Nucleus accumbens (tissue), 56 donors: ENCODE results near the gene LTC4S.

Source experiments
- DNase-seq, 56 donors: peaks; one replicate each; lab custom pipeline; 2025; lab: John Stamatoyannopoulos, UW

The LTC4S gene

GRCh38 chr5:179804555-179804947 is 10.8 kb downstream of the LTC4S start:
- no peak for DNase-seq

GRCh38 chr5:179805070-179805528 is 11.3 kb downstream of the LTC4S start:
- DNase-seq, result no peak

- DNase-seq, result peak in 13 of 56 donors; percentile 25 to 58 (median 40)
These were observed 11.9 kb downstream of the LTC4S start for GRCh38 chr5:179805529-179806249.

- peak in 45 of 56 donors; percentile 17 to 79 (median 56) for DNase-seq
These were observed 12.7 kb downstream of the LTC4S start, which contains the start of gene MGAT4B for GRCh38 chr5:179806250-179807048. TSS of gene MGAT4B (minus strand) at chr5:179806866. CDS start at chr5:179806583, 283 bp downstream.

GRCh38 chr5:179812135-179812825 is 18.5 kb downstream of the LTC4S start:
- DNase-seq, result no peak

- no peak for DNase-seq
These were observed 19.3 kb downstream of the LTC4S start for GRCh38 chr5:179812997-179813607.

GRCh38 chr5:179814090-179814489 is 20.3 kb downstream of the LTC4S start:
- no peak for DNase-seq

- no peak for DNase-seq
These were observed 21.9 kb downstream of the LTC4S start for GRCh38 chr5:179815491-179816249.

GRCh38 chr5:179816401-179816795 is 22.6 kb downstream of the LTC4S start:
- DNase-seq, result no peak

GRCh38 chr5:179816796-179817469 is 23.1 kb downstream of the LTC4S start:
- DNase-seq, result peak in 2 of 56 donors; percentile 13 to 42

GRCh38 chr5:179817470-179817840 is 23.7 kb downstream of the LTC4S start:
- DNase-seq, result no peak

- peak in 4 of 56 donors; percentile 13 to 65 (median 54) for DNase-seq
These were observed 24.3 kb downstream of the LTC4S start for GRCh38 chr5:179817890-179818745.

- peak; percentile 30 to 95 (median 90) for DNase-seq
These were observed 25.0 kb downstream of the LTC4S start for GRCh38 chr5:179818746-179819295.

GRCh38 chr5:179819296-179820126 is 25.7 kb downstream of the LTC4S start:
- DNase-seq, result peak in 45 of 56 donors; percentile 32 to 90 (median 74)

GRCh38 chr5:179820127-179820482 is 26.3 kb downstream of the LTC4S start:
- DNase-seq, result peak in 5 of 56 donors; percentile 51 to 69 (median 55)

GRCh38 chr5:179820483-179821297 is 26.9 kb downstream of the LTC4S start, which contains the start of gene SQSTM1:
TSS of gene SQSTM1 (plus strand) at chr5:179820905. CDS start at chr5:179820937, 32 bp downstream.
- DNase-seq, result peak in 54 of 56 donors; percentile 56 to 93 (median 83)
